GM12875 (cell line): ENCODE results near the gene JARID2.

Experiments used
- H3K4me3 ChIP-seq: one replicate; pipeline ENCODE4 v1.5.1; 2011; ENCODE audit warnings: low read depth, low read length, control low read depth
- TF ChIP-seq, protein P1 (sequence below): IDR thresholded peaks from 2 replicates; pipeline ENCODE4 v1.5.1; 2011; ENCODE audit warnings: low read depth, mild to moderate bottlenecking, control low read depth, inconsistent platforms, low read length, moderate library complexity, borderline replicate concordance; ENCODE audit not compliant: insufficient read depth

Gene JARID2

GRCh38 chr6:15456422-15456821, 210.6 kb downstream of the JARID2 start:
- H3K4me3 ChIP-seq = no peak overlapping the region
- TF ChIP-seq, protein P1, sequence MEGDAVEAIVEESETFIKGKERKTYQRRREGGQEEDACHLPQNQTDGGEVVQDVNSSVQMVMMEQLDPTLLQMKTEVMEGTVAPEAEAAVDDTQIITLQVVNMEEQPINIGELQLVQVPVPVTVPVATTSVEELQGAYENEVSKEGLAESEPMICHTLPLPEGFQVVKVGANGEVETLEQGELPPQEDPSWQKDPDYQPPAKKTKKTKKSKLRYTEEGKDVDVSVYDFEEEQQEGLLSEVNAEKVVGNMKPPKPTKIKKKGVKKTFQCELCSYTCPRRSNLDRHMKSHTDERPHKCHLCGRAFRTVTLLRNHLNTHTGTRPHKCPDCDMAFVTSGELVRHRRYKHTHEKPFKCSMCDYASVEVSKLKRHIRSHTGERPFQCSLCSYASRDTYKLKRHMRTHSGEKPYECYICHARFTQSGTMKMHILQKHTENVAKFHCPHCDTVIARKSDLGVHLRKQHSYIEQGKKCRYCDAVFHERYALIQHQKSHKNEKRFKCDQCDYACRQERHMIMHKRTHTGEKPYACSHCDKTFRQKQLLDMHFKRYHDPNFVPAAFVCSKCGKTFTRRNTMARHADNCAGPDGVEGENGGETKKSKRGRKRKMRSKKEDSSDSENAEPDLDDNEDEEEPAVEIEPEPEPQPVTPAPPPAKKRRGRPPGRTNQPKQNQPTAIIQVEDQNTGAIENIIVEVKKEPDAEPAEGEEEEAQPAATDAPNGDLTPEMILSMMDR = no peak

DNA sequence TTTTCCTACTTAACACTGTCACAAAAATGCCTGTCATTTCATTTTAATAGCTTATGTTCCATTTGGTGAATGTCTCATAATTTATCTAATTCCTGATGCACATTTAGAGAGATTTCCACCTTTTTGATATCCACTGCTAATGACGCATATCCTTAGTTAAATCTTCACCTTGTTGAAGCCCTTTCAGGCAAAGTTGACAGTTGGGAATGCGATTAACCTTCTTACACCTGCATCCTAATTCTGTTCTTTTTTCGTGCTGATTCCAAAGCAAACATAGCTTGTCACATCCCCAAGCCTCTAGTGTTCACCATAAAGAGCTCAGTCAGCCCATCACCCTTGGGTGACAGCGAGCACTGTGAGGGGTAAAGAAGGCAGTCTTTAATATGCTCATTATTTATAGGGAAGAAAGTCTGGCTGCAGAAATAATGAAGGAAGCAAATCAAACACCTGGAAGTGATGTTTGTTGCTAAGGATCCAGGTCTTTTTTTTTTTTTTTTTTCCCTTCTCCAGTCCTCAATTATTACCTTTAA, 211.3 kb downstream of the JARID2 start:
- TF ChIP-seq, protein P1 = no peak
- H3K4me3 ChIP-seq = no peak overlapping the region

- TF ChIP-seq, protein P1 = no peak
These were observed 212.2 kb downstream of the JARID2 start for GRCh38 chr6:15458021-15458459.

DNA sequence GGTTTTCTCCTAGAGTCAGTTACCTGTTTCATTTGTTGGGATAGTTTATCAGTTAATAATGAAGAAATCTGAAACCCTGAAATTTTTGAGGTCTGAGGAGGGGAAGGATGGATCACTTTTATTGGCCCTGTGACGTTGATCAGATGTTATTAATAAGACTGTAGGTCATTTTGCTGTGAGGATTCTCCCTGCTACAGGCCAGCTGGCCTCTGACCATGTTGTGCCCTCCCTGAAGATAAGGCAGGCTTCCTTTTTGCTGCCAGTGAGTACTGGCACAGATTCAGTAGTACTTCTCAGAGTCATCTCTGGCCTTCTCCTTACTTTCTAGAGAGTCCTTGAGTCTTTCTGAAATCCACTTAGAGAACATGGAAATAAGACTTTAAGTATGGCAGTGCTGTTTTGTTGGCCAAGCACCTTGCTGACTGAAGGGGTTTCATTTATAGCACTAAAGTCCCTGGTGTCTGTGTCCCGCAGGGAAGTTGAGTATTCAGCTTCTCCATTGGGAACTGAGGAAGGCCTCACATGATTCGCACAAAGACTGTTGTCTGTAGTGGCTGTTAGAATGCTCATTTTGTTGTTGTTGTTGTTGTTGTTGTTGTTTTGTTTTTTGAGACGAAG, 214.3 kb downstream of the JARID2 start:
- TF ChIP-seq, protein P1 = no peak
- H3K4me3 ChIP-seq = no peak overlapping the region

More at GRCh38 chr6:15458021-15458459, 212.2 kb downstream of the JARID2 start:
- no peak overlapping the region for H3K4me3 ChIP-seq

GRCh38 chr6:15461127-15461944, 215.5 kb downstream of the JARID2 start:
- no peak overlapping the region for H3K4me3 ChIP-seq
- TF ChIP-seq, protein P1 = no peak

DNA sequence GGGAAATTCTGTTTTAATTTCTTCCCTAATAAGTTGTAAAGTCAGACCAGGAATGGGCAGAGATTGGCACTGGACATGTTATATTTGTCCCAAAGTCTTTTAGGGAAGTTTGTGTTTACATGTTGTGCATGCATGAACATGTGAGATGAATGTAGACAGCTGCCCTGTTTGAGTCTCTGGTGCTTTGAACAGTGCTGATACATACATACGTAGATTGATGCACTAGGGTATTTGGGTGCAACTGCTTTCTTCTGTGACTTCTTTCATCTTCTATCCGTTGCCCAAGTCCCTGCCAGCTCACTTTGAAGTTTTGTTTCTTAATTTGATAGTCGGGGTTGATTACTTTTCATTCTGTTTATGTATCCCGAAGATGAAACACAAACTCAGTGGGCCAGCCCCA, 216.4 kb downstream of the JARID2 start:
- TF ChIP-seq, protein P1 = no peak
- no peak overlapping the region for H3K4me3 ChIP-seq
